Ishikawa (cell line): ENCODE results near the gene NPAS3.

ENCODE experiments used
- EP300 ChIP-seq: IDR thresholded peaks from 2 replicates; pipeline ENCODE4 v1.6.1; 2012; ENCODE audit warnings: borderline replicate concordance
- TAF1 ChIP-seq: IDR thresholded peaks from 2 replicates; pipeline ENCODE4 v1.6.1; 2012; ENCODE audit warnings: low read depth, mild to moderate bottlenecking

DNA sequence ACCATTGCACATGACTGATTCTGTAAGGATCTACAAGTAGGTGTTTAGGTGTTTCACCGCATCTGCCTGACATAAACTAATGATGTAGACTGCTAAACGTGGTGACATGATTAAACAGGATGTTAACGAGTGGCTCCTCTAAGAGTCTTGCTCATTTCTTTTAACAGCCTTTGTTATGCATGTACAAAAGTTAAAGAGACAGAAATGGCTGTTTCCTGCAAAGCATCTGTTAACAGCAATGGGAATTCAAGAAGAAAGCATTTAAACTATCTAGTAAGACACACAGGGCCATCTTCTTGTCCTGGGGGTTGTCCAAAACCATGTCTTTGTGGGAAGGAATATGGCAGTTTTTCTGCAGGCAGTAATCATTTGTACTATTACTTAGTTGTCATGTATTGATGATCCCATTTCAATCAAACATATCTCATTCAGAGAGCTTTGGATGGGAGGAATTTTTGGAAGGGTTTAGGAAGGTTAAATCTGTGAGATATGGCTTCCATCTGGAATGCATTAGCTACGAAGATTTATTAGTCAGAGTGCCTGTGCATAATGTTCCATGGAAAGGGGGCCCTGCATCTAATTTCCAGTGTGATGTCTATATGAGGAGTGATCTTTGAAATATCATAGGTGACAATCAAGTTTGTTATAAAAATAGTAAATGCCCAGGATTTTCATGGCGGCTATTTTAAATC, 517.1 kb downstream of the NPAS3 start:
- TF ChIP-seq EP300 (no peak), TAF1 (no peak)
